OCI-LY1 (cell line): ENCODE data around the gene PRKCA.

ENCODE experiments used
- EZH2 ChIP-seq: fragments of 200-600 bp; sonication (generic), shearing (Covaris generic); IDR thresholded peaks from 2 replicates; pipeline ENCODE4 v1.8.0; 2017; ENCODE audit warnings: borderline replicate concordance, mixed run types, mild to moderate bottlenecking, antibody characterized with exemption, low read length, moderate library complexity, mixed read lengths
- TF ChIP-seq, protein P1 (sequence below): fragments of 200-600 bp; sonication (generic), shearing (Covaris generic); IDR thresholded peaks from 2 replicates; pipeline ENCODE4 v1.5.1; 2017; ENCODE audit warnings: mild to moderate bottlenecking, antibody characterized with exemption, low read length, moderate library complexity, mixed read lengths

DNA sequence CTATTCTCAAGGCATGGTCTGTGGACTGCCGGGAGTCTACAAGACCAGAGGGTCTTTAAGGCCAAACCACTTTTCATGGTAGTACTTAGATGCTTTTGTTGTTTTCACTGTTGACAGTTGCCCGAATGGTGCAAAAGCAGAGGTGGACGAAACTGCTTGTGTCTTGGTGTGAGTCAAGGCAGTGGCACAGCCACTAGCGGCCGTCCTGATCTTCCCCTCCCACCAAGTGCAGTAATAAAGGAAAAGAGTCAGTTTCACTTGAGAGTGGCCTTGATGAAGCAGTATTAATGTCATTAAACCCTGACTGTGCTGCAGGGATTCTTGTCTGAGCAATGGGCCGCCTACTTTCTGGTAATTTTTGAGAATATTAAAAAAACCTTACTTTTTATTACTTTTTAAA is 109.1 kb downstream of the PRKCA start:
- TF ChIP-seq, protein P1, sequence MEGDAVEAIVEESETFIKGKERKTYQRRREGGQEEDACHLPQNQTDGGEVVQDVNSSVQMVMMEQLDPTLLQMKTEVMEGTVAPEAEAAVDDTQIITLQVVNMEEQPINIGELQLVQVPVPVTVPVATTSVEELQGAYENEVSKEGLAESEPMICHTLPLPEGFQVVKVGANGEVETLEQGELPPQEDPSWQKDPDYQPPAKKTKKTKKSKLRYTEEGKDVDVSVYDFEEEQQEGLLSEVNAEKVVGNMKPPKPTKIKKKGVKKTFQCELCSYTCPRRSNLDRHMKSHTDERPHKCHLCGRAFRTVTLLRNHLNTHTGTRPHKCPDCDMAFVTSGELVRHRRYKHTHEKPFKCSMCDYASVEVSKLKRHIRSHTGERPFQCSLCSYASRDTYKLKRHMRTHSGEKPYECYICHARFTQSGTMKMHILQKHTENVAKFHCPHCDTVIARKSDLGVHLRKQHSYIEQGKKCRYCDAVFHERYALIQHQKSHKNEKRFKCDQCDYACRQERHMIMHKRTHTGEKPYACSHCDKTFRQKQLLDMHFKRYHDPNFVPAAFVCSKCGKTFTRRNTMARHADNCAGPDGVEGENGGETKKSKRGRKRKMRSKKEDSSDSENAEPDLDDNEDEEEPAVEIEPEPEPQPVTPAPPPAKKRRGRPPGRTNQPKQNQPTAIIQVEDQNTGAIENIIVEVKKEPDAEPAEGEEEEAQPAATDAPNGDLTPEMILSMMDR, result no peak
- no peak for TF ChIP-seq EZH2
